Activated CD8-positive, alpha-beta memory T cell treated with anti-CD3 and anti-CD28 coated beads, Interleukin-2, amount 50 U/mL, for 4 hours (primary cell): ENCODE measurements around the gene FPR2.
"Not testable (repeated sequence)": the region's sequence is repeated elsewhere in the genome, so short reads cannot be mapped to it uniquely, and the experiment has no call there.

Source experiments
- DNase-seq: peaks from one replicate; pipeline ENCODE4 v3.0.0-alpha.2; 2020

FPR2 gene

GRCh38 chr19:51740356-51740755, 20.6 kb upstream of the FPR2 start:
- no peak for DNase-seq

GRCh38 chr19:51742789-51743188, 18.2 kb upstream of the FPR2 start:
- no peak for DNase-seq

- DNase-seq: no peak
Observed at GRCh38 chr19:51743405-51743804, 17.6 kb upstream of the FPR2 start.

GRCh38 chr19:51746731-51747130, 14.2 kb upstream of the FPR2 start:
- DNase-seq: no peak

- no peak for DNase-seq
Observed at GRCh38 chr19:51749979-51750378, 11.0 kb upstream of the FPR2 start.

GRCh38 chr19:51750400-51751094, 10.4 kb upstream of the FPR2 start:
- no peak for DNase-seq

- no peak for DNase-seq
Observed at GRCh38 chr19:51751655-51752054, 9.3 kb upstream of the FPR2 start, which contains the start of gene FPR1. Gene FPR1, minus strand, starts transcription at chr19:51751878. Its CDS starts 4,884 bp downstream, at chr19:51746994.

- DNase-seq: no peak
Observed at GRCh38 chr19:51754109-51754508, 6.9 kb upstream of the FPR2 start.

- DNase-seq: no peak
Observed at GRCh38 chr19:51754770-51755169, 6.2 kb upstream of the FPR2 start.

GRCh38 chr19:51755571-51755970, 5.4 kb upstream of the FPR2 start:
- no peak for DNase-seq

GRCh38 chr19:51761696-51762095, 716 bp downstream of the FPR2 start:
- DNase-seq: no peak

- no peak for DNase-seq
Observed at GRCh38 chr19:51765086-51765485, 4.1 kb downstream of the FPR2 start.

GRCh38 chr19:51766461-51766860, 5.5 kb downstream of the FPR2 start:
- no peak for DNase-seq

GRCh38 chr19:51771376-51772130, 10.6 kb downstream of the FPR2 start:
- no peak for DNase-seq

- DNase-seq: no peak
Observed at GRCh38 chr19:51772977-51773376, 12.0 kb downstream of the FPR2 start.

GRCh38 chr19:51776561-51776960, 15.6 kb downstream of the FPR2 start:
- not testable (repeated sequence) for DNase-seq

- DNase-seq: peak; percentile 22
Observed at GRCh38 chr19:51777570-51778462, 16.8 kb downstream of the FPR2 start.

- DNase-seq: no peak
Observed at GRCh38 chr19:51779181-51779580, 18.2 kb downstream of the FPR2 start.

GRCh38 chr19:51779703-51780102, 18.7 kb downstream of the FPR2 start:
- no peak for DNase-seq

GRCh38 chr19:51780270-51780669, 19.3 kb downstream of the FPR2 start:
- DNase-seq: no peak

GRCh38 chr19:51781999-51782398, 21.0 kb downstream of the FPR2 start:
- no peak for DNase-seq

- DNase-seq: no peak
Observed at GRCh38 chr19:51783372-51783771, 22.4 kb downstream of the FPR2 start.

- no peak for DNase-seq
Observed at GRCh38 chr19:51784109-51784785, 23.3 kb downstream of the FPR2 start.
